Astrocyte of the hippocampus (primary cell): ENCODE results near the gene PTPN5.
"Not testable (repeated sequence)": the region's sequence is repeated elsewhere in the genome, so short reads cannot be mapped to it uniquely, and the experiment has no call there.

Experiments
- DNase-seq: peaks from one replicate; pipeline ENCODE4 v3.0.0; 2011; ENCODE audit warnings: low read depth, low spot score

The PTPN5 gene

GRCh38 chr11:18710545-18710944 is 81.1 kb downstream of the PTPN5 start:
- DNase-seq, result no peak

- no peak for DNase-seq
Measured at GRCh38 chr11:18709414-18709813, 82.2 kb downstream of the PTPN5 start.

- no peak for DNase-seq
Measured at GRCh38 chr11:18707811-18708340, 83.7 kb downstream of the PTPN5 start.

GRCh38 chr11:18706330-18707243 is 85.0 kb downstream of the PTPN5 start:
- DNase-seq, result peak; percentile 50

GRCh38 chr11:18705651-18706281 is 85.8 kb downstream of the PTPN5 start:
- DNase-seq, result peak; percentile 27

- DNase-seq, result no peak
Measured at GRCh38 chr11:18704698-18705097, 86.9 kb downstream of the PTPN5 start.

GRCh38 chr11:18704045-18704645 is 87.5 kb downstream of the PTPN5 start:
- DNase-seq, result no peak

- DNase-seq, result no peak
Measured at GRCh38 chr11:18703001-18703763, 88.4 kb downstream of the PTPN5 start.

- DNase-seq, result no peak
Measured at GRCh38 chr11:18701614-18702216, 89.9 kb downstream of the PTPN5 start.

GRCh38 chr11:18700872-18701271 is 90.7 kb downstream of the PTPN5 start:
- DNase-seq, result no peak

- peak; percentile 39 for DNase-seq
Measured at GRCh38 chr11:18700375-18700774, 91.2 kb downstream of the PTPN5 start.

- DNase-seq, result no peak
Measured at GRCh38 chr11:18699848-18700261, 91.7 kb downstream of the PTPN5 start.

- no peak for DNase-seq
Measured at GRCh38 chr11:18699269-18699596, 92.4 kb downstream of the PTPN5 start.

- peak; percentile 94 for DNase-seq
Measured at GRCh38 chr11:18698341-18699268, 93.0 kb downstream of the PTPN5 start, which contains the start of gene TMEM86A. Gene TMEM86A, plus strand, starts transcription at chr11:18698779. Its CDS starts 108 bp downstream, at chr11:18698887.

- no peak for DNase-seq
Measured at GRCh38 chr11:18697576-18697975, 94.0 kb downstream of the PTPN5 start.

GRCh38 chr11:18696638-18697225 is 94.9 kb downstream of the PTPN5 start:
- peak; percentile 47 for DNase-seq

- DNase-seq, result no peak
Measured at GRCh38 chr11:18692941-18693760, 98.4 kb downstream of the PTPN5 start.

GRCh38 chr11:18691467-18692140 is 100.0 kb downstream of the PTPN5 start:
- not testable (repeated sequence) for DNase-seq
